ENCODE data around the gene NADK2.

The NADK2 gene

GRCh38 chr5:36246036-36246800 is 4.5 kb upstream of the NADK2 start:
- DNase-seq (ENCODE audit: low read depth) = no peak

- no peak for DNase-seq (ENCODE audit: low read depth)
Observed at GRCh38 chr5:36244076-36244475, 2.4 kb upstream of the NADK2 start.

GRCh38 chr5:36243653-36244052 is 1.9 kb upstream of the NADK2 start:
- DNase-seq (ENCODE audit: low read depth) = no peak

- DNase-seq (ENCODE audit: low read depth) = no peak
Observed at GRCh38 chr5:36242534-36243485, 1.1 kb upstream of the NADK2 start.

GRCh38 chr5:36240779-36241630 is 720 bp downstream of the NADK2 start:
- DNase-seq (ENCODE audit: low read depth) = peak; percentile 82

GRCh38 chr5:36239370-36240293 is 2.1 kb downstream of the NADK2 start:
- no peak for DNase-seq (ENCODE audit: low read depth)

- no peak for DNase-seq (ENCODE audit: low read depth)
Observed at GRCh38 chr5:36238502-36239295, 3.0 kb downstream of the NADK2 start.

GRCh38 chr5:36237751-36238150 is 4.0 kb downstream of the NADK2 start:
- DNase-seq (ENCODE audit: low read depth) = no peak

- no peak for DNase-seq (ENCODE audit: low read depth)
Observed at GRCh38 chr5:36236801-36237200, 4.9 kb downstream of the NADK2 start.

- no peak for DNase-seq (ENCODE audit: low read depth)
Observed at GRCh38 chr5:36232533-36232932, 9.2 kb downstream of the NADK2 start.

- DNase-seq (ENCODE audit: low read depth) = no peak
Observed at GRCh38 chr5:36230151-36230790, 11.5 kb downstream of the NADK2 start.

- DNase-seq (ENCODE audit: low read depth) = no peak
Observed at GRCh38 chr5:36228505-36228904, 13.2 kb downstream of the NADK2 start.

- no peak for DNase-seq (ENCODE audit: low read depth)
Observed at GRCh38 chr5:36227046-36227445, 14.7 kb downstream of the NADK2 start.

GRCh38 chr5:36222620-36223019 is 19.1 kb downstream of the NADK2 start:
- no peak for DNase-seq (ENCODE audit: low read depth)

- DNase-seq (ENCODE audit: low read depth) = no peak
Observed at GRCh38 chr5:36217988-36218387, 23.7 kb downstream of the NADK2 start.

- DNase-seq (ENCODE audit: low read depth) = no peak
Observed at GRCh38 chr5:36217567-36217966, 24.2 kb downstream of the NADK2 start.

- no peak for DNase-seq (ENCODE audit: low read depth)
Observed at GRCh38 chr5:36215910-36216309, 25.8 kb downstream of the NADK2 start.

GRCh38 chr5:36214436-36214835 is 27.3 kb downstream of the NADK2 start:
- DNase-seq (ENCODE audit: low read depth) = no peak

GRCh38 chr5:36209664-36210063 is 32.1 kb downstream of the NADK2 start:
- DNase-seq (ENCODE audit: low read depth) = peak; percentile 80

GRCh38 chr5:36208786-36209185 is 32.9 kb downstream of the NADK2 start:
- DNase-seq (ENCODE audit: low read depth) = no peak
